HL-60 (cell line): ENCODE data around the gene SYN1.

ENCODE experiments used
- DNase-seq, 2 experiments: peaks; one replicate each; pipeline ENCODE4 v3.0.0-alpha.2; 2010 to 2020; ENCODE audit warnings: low read depth in 1 of 2, low spot score in 1 of 2
- H3K27ac ChIP-seq: fragments of 250-450 bp; sonication (Bioruptor Pico); replicated peaks from 2 replicates; pipeline ENCODE4 v1.5.1; 2020; ENCODE audit warnings: mild to moderate bottlenecking, moderate library complexity
- H3K27me3 ChIP-seq: fragments of 250-450 bp; sonication (Bioruptor Pico); 2 replicates; pipeline ENCODE4 v1.5.1; 2021; ENCODE audit warnings: mild to moderate bottlenecking, moderate library complexity; ENCODE audit not compliant: insufficient read depth, poor library complexity, severe bottlenecking
- H3K4me3 ChIP-seq: replicated peaks from 2 replicates; pipeline ENCODE4 v1.5.1; 2011; ENCODE audit warnings: mild to moderate bottlenecking, control low read depth, low read length; ENCODE audit not compliant: insufficient read depth
- GABPA ChIP-seq: IDR thresholded peaks from 2 replicates; pipeline ENCODE4 v1.6.1; 2012; ENCODE audit warnings: low read depth
- POLR2AphosphoS5 ChIP-seq: IDR thresholded peaks from 2 replicates; pipeline ENCODE4 v1.6.1; 2012; ENCODE audit warnings: low read depth
- SPI1 ChIP-seq: IDR thresholded peaks from 2 replicates; pipeline ENCODE4 v1.6.1; 2012; ENCODE audit warnings: low read depth, mild to moderate bottlenecking, borderline replicate concordance
- TF ChIP-seq, protein P1 (sequence below): IDR thresholded peaks from one replicate; pipeline ENCODE4 v1.5.1; 2011; ENCODE audit warnings: low read length, control low read depth, inconsistent platforms; ENCODE audit not compliant: insufficient read depth
- TF ChIP-seq, protein P2 (sequence below): IDR thresholded peaks from 2 replicates; pipeline ENCODE4 v1.6.1; 2012; ENCODE audit warnings: low read depth; ENCODE audit not compliant: insufficient replicate concordance

Gene SYN1

DNA sequence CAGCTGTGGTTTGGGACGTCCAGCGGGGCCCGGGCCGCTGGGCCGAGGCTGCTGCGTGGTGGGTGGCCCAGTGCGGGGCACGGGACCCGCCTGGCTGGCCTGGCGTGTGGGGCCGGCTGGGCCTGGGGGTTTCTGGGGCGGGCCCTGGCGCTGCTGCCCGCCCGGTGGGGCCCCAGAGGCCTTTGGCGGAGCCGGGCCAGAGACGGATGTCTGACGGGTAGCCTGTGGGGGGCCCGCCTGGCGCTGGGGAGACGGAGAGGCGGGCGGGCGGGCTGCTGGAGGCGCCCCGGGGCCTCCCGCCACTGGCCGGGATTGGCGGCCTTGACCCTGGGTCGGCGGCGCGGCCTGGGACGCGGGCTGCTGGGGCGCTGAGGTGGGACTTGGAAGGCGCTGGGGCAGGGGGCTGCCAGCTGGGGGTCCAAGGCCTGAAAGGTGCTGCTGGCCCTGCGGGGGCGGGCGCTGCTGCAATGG, 45.5 kb downstream of the SYN1 start:
- no peak overlapping the region for H3K4me3 ChIP-seq
- TF ChIP-seq GABPA: no peak
- TF ChIP-seq, protein P1, sequence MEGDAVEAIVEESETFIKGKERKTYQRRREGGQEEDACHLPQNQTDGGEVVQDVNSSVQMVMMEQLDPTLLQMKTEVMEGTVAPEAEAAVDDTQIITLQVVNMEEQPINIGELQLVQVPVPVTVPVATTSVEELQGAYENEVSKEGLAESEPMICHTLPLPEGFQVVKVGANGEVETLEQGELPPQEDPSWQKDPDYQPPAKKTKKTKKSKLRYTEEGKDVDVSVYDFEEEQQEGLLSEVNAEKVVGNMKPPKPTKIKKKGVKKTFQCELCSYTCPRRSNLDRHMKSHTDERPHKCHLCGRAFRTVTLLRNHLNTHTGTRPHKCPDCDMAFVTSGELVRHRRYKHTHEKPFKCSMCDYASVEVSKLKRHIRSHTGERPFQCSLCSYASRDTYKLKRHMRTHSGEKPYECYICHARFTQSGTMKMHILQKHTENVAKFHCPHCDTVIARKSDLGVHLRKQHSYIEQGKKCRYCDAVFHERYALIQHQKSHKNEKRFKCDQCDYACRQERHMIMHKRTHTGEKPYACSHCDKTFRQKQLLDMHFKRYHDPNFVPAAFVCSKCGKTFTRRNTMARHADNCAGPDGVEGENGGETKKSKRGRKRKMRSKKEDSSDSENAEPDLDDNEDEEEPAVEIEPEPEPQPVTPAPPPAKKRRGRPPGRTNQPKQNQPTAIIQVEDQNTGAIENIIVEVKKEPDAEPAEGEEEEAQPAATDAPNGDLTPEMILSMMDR: no peak
- TF ChIP-seq, protein P2, sequence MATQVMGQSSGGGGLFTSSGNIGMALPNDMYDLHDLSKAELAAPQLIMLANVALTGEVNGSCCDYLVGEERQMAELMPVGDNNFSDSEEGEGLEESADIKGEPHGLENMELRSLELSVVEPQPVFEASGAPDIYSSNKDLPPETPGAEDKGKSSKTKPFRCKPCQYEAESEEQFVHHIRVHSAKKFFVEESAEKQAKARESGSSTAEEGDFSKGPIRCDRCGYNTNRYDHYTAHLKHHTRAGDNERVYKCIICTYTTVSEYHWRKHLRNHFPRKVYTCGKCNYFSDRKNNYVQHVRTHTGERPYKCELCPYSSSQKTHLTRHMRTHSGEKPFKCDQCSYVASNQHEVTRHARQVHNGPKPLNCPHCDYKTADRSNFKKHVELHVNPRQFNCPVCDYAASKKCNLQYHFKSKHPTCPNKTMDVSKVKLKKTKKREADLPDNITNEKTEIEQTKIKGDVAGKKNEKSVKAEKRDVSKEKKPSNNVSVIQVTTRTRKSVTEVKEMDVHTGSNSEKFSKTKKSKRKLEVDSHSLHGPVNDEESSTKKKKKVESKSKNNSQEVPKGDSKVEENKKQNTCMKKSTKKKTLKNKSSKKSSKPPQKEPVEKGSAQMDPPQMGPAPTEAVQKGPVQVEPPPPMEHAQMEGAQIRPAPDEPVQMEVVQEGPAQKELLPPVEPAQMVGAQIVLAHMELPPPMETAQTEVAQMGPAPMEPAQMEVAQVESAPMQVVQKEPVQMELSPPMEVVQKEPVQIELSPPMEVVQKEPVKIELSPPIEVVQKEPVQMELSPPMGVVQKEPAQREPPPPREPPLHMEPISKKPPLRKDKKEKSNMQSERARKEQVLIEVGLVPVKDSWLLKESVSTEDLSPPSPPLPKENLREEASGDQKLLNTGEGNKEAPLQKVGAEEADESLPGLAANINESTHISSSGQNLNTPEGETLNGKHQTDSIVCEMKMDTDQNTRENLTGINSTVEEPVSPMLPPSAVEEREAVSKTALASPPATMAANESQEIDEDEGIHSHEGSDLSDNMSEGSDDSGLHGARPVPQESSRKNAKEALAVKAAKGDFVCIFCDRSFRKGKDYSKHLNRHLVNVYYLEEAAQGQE: no peak
- TF ChIP-seq POLR2AphosphoS5: no peak
- no peak for TF ChIP-seq SPI1
- no peak overlapping the region for H3K27ac ChIP-seq
- no peaks in the 10 kb centered on the region for H3K27me3 ChIP-seq
- DNase-seq: no peak

- no peak overlapping the region for H3K4me3 ChIP-seq
- H3K27me3 ChIP-seq: no peaks in the 10 kb centered on the region
- no peak for TF ChIP-seq GABPA
- no peak for TF ChIP-seq POLR2AphosphoS5
- TF ChIP-seq SPI1: no peak
- TF ChIP-seq, protein P2: no peak
- TF ChIP-seq, protein P1: no peak
- no peak overlapping the region for H3K27ac ChIP-seq
- DNase-seq: no peak
These were observed 46.1 kb downstream of the SYN1 start for GRCh38 chrX:47573341-47574075.

GRCh38 chrX:47572773-47573340, 46.8 kb downstream of the SYN1 start:
- Histone ChIP-seq H3K27ac (no peak overlapping the region), H3K27me3 (no peaks in the 10 kb centered on the region), H3K4me3 (no peak overlapping the region)
- no peak for DNase-seq
- no peak for TF ChIP-seq SPI1
- TF ChIP-seq, protein P1: no peak
- no peak for TF ChIP-seq POLR2AphosphoS5
- TF ChIP-seq, protein P2: no peak
- no peak for TF ChIP-seq GABPA
